Hippocampal formation (tissue), 2 donors: ENCODE data around the gene TJP2.

ENCODE experiments used
- DNase-seq, 2 donors: peaks; one replicate each; lab custom pipeline; 2025; lab: John Stamatoyannopoulos, UW

Gene TJP2

DNA sequence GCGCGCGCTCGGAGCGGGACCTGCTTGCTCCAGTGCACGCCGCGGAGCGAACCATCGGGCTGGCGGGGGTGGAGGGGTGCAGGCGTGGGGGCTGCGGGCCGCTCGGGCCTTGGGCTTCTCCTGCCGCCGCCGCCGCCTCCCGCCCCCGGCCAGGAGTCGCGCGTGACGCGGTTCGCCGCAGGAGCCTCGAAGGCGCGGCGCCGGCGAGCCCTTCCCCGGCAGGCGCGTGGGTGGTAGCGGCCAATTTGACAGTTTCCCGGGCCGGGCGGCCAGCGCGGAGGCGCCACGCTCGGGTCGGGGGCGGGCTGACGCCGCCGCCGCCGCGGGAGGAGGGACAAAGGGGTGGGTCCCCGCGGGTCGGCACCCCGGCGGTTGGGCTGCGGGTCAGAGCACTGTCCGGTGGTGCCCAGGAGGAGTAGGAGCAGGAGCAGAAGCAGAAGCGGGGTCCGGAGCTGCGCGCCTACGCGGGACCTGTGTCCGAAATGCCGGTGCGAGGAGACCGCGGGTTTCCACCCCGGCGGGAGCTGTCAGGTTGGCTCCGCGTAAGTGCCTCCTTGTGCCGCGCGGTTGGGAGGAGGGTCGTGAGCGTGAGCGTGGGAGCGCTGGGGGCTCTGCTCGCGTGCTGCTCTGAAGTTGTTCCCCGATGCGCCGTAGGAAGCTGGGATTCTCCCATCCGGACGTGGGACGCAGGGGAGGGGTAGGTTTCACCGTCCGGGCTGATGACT, at the start of gene TJP2:
Gene TJP2 (plus strand): TSS at position 387 of the 725 bp plus-strand sequence. CDS start 96 bp downstream, at position 483.
- peak; percentile 42 to 85 for DNase-seq

DNA sequence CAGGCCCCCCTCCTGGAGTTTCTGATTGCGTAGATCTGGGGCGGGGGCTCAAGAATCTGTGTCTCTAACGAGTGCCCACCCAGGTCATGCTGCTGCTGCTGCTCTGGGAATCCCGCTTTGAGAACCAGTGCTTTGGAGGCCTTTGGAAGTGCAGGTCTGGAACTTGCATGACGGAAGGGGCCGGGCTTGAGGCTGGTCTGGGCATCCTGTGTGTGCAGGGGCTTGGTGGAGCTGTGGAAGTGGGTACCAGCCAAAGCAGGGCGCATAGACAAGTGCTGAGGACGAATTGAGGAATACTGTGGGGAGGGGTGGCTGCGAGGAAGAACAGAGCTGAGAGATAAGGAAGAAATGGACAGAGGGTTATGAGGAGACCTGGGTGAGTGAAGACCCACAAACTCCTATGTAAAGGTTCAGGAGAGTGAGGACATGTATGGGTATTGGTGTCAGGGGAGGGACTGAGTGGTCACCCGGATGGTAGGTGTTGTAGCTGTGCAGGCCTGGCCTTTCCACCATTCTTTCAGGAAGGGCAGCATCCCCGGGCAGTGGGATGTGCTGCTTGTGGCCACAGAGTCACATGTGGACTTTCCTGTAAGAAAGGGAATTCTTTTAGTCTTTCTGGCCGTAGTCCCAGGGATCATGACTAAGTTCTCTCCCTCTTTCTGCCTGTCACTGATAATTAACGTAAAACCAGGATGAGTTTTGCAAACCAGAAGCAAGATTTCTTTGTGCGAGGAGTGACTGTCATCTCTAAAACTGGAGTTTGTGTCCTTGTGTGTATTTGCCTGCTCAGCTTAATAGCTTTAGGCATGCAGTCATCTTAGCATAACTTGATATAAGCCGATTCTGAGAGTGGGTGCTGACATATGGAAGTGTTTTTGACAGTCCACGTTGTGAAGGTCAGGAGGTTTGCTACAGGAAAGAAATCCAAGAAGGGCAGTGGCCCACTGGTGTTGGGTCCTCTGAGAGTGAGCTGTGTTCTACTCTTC, 43.3 kb upstream of the TJP2 start:
- DNase-seq, result no peak

DNA sequence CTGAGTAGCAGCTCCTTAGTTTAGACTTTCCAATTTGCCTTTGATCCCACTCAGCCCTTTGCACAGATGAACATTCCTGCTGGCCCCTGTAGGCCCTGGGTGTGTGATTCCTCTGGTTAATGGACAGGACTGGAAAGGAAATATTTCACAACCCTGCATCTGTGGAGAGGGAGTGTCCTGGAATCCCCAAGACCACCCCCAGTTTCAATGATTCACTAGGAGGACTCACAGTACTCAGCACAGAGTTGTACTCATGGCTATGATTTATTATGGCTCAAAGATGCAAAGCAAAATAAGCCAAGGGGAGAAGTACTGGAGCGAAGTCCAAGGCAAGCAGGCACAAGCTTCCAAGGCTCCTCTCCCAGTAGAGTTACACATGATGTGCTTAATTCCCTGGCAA, 42.4 kb upstream of the TJP2 start:
- no peak for DNase-seq

DNA sequence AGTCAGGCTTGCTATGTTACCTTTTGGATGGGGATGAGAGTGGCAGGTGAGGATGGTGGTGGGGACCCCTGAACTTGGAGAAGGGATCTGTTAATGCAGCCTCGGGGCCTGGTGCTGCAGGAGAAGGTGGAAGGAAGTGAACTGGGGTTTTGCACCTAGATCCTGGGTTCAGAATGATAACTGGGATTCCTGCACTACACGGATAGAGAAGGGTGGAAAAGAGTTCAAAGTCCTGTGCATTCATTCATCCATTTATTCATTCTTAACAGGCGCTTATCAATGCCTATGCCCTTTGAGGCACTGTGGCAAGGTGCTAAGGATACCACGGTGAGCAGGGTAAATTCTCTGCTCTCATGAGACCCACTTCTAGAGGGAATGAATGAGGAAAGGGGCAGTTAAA, 41.7 kb upstream of the TJP2 start:
- no peak for DNase-seq

DNA sequence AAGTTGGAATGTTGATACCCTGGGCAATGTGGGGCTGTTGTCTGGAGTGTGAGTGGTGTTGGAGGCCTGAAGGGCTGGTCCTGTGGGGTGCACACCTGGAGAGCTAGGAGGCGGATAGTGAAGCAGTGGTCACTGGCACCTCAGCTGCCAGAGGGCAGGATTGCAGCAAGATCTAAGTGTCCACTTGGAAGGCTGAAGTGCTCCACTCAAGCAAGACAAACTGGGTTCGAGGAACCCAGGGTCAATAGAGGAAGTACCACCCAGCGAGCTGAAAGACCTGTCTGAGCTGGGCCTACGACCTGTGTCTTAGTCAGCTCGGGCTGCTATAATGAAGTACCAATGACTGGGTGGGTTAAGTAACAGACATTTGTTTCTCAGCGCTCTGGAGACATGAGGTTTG, 39.7 kb upstream of the TJP2 start:
- DNase-seq, result no peak

DNA sequence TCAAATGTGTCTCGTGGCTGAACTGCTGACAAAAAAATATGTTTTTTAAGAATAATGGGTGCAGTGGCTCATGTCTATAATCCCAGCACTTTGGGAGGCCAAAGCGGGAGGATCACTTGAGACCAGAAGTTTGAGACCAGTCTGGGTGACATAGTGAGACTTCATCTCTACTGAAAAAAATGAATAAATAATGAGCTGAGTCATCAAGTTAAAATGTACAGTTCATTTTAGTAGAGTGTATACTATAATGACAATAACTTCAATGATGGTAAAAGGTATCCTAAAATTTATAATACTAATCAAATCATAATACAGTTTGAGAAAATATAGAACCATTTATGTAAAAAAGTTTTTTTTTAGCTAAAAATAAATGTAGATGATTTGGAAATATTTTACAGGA, 37.9 kb upstream of the TJP2 start:
- DNase-seq, result no peak

DNA sequence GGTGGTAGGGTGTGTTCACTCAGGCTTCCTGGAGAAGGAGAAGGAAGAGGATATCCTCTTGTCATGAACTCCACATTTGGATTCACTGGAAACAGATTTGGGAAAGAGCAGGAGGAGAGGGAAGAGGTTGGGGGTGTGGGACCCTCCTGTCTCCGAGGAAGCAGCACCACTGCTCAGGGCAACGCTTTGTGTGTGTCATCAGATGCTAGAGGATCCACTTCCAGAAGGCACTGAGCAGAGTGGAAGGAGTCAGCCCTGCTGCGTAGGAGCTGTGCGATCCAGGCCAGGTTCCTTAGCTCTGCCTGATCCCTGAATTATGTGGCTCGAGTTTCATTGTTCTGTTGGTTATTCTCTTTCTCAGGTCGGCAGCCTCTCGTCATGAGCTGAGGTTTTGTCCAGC, 37.3 kb upstream of the TJP2 start:
- DNase-seq, result no peak

DNA sequence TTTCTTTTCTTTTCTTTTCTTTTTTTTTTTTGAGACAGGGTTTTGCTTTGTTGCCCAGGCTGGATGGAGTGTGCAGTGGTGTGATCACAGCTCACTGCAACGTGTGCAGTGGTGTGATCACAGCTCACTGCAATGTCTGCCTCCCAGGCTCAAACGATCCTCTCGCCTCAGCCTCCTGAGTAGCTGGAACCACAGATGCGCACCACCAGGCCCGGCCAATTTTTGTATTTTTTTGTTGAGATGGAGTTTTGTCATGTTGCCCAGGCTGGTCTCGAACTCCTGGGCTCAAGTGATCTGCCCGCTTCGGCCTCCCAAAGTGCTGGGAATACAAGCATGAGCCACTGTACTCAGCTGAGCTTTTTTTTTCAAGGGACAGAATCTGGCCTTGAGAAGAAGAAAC, 36.8 kb upstream of the TJP2 start:
- no peak for DNase-seq

DNA sequence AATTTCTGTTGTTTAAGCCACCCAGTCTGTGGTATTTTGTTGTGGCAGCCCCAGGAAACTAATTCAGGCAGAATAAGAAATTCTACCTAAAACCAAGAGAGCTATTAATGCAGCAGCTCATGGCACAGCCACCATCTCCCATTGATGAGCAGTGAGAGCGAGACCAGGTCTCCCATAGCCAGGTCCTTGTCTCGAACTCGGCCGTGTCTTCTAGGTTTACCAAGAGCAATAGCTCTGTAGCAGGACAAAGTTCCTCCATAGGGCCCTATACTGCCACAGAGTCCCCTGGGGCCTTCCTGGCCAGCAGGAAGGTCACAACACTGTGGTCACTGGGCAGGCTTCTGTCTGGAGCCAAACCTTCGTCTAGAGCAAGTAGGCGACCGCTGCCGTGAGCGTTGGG, 34.5 kb upstream of the TJP2 start:
- DNase-seq, result no peak

DNA sequence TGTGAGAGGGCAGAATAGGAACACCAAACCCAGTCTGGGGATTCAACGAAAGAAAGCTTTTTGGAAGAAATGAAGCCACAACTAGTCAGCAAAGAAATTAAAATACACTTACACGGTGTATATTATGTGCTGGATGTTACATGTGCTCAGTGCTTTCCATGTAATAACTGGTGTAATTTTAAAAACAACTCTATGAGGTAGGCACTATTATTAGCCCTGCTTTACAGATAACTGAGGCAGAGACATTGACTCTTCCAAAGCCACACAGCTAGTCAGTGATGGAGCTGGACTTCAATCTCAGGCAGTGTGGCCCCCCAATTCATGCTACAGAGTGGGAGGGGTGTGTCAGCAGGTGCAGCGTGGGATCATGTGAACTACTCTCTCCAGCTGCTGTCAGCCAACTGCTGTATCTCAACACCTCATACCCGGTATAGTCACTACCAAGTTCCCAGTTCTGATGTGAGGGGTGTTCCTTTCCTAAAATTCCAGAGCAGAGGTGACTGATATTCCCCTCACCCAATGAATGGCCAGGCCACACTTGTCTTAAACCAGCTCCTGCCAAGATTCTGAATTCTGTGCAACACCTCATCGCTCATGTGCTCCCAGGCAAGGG, 33.8 kb upstream of the TJP2 start:
- no peak for DNase-seq

DNA sequence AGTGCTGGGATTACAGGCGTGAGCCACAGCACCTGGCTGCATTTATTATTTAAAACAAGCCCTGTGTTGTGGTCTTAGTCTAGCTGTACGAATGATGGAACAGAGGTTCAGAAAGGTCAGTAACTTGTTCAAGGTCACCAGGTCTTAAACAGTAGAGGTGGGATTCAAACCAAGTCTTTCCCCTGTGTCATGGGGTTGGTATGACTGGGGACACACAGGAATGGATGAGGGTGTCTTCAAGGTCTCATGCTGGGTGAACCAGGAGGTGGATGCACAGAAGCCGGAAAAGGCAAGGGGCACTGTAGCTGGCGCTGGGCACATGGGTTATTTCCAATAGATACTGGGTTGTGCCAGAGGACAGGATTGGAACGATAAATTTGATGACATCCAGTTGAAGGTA, 32.2 kb upstream of the TJP2 start:
- DNase-seq, result no peak

DNA sequence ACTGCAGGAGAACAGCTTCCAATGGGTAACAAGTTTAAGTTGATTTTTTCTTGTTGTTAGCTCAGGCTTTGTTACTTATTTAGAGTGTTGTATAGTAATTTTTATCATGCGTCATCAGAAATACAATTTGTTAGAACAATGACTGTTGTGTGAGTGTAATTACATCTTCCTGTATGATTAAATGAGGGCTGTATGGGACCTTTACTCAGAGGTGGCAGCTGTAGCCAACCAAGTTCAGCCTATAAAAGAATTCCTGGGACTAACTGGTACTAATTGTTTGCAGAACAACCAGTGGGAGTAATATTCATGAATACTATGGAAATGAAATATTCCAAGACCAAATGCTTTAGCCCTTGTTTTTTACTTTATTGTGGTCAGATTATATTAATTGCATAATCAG, 30.8 kb upstream of the TJP2 start:
- no peak for DNase-seq

DNA sequence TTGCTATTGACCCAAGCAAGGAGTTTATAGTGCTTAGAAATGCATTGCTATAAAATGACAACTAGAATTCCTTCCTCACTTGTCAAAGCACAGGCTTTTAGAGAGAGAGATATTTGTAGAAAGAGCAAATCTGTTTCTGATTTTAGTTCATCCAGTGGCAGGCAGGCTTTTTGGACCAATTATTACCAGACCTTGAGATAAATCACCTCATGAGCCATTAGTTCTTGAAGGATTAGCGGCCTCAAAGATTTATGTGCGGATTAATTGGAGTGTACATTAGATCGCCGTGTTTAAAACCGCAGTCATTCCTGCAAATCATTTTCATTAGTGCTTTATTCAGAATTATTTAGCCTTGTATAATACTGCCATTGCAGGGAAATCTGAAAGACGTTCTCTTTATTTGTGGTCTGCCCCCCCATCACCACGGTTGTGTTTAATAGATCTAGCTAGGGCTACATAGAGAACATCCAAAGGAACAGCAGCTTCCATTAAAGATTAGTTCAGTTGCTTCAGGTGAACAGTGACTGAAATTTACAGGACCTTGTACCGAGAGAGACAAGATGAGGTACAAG, 28.8 kb upstream of the TJP2 start:
- DNase-seq, result no peak

DNA sequence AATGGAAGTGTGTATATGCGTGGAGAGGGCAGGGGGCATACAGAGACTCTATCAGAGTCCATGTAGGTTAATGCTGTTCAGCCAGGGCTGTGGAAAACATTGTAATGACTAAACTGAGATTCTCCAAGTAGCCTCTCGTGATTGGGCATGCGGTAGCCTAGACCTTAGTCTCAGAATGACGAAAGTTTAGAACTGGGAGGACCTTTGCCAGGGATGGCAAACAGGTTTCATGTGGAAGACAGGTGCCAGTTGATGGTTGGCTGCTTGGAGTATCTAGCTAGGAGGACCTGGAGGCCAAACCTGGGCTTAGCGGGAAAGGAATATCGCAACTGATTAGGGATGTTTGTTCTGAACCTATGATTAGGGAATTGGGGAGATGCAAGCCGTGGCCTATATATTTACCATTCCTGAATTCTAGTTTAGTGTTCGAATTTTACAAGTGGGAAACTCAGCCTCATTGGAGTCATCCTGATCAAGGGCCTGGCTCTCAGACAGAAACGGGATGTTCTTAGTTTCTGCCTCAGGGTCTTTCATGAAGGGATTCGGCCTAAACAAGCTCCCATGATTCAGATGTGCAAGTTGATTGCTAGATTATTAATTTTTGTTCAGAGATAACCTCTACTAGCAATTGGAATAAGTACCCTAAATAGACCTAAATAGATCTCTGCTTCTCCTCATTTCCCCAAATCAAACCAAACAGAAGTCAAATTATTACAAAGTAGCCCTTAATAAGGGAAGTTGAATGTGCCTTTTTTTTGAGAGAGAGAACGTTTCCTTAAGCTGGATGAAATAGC, 26.8 kb upstream of the TJP2 start:
- no peak for DNase-seq

DNA sequence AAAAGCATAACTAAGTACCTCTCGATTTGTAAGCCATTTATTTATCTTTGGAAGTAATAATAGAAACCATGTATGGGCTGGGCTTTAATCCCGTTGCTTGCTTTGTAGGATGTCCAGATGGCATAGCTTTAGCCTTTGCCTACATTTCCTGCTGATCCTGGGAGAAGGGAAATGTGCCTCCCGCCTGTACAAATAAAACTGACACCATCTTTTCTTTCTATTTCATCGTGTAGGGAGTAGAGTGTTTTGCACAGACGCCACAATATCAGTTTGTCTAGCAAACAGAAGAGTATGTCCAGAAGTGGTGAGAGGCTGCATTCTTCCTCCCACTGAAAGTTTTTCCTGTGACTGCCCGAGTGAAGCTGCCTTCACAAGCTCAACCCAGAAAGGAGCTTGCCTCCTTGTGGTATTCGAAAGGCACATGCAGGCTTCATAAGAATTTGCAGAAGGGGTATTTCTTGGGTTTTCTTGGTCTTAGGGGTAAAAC, 24.7 kb upstream of the TJP2 start:
- DNase-seq, result peak in 1 of 2 donors; percentile 27

DNA sequence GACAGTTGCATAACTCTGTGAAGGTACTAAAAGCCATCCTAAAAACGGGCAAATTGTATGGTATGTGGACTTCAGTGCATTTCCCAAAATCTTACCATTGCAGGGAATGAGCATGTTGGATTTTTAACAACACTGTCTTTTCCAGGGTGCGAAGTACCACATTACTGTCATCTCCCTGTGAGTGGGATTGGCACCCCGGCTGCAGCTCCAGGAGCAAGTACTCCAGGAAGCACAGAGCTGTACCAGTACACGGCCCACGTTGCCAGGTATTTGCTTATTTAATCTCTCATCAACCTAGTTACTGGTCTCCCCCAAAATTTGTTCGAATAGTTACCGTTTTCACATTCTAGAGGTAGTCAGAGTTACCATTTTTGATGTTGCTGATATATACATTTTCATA, 22.6 kb upstream of the TJP2 start:
- no peak for DNase-seq

DNA sequence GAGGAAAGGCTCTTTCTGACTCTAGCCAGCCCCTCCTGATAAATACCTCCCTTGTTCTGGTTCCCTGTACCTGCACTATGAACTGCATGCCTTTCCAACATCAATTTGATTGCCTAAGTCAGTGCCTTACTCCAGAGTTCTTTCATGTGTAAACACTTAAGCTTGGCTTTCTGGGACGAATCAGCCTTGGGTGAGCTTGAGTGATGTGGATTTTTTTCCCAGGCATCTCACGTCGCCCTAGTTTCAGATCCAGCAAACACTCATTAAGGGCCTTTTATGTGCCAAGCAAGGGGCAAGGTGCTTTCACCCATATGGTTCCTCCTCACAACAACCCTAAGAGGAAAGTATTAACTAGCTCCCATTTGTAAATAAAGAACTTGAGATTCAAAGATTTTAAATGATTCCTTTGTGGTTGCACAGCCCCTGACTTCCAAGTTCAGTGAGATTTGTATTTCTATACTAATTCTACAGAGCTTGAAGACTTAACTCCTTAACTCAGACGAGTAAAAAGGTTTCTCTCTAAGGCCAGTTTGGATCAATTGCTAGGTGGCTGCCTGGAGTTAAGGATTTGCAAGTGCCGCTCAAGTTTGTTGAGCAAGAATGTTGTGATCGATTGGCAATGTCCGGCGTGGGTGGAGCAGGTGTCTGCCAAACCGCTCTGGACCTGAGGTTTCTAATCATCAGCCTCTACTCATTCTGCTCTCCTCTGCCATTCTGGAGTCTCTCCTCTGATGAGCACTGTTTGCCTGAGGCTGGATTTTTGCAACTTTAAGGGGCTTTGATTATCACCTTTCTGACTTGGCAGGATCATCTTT, 20.2 kb upstream of the TJP2 start:
- no peak for DNase-seq

DNA sequence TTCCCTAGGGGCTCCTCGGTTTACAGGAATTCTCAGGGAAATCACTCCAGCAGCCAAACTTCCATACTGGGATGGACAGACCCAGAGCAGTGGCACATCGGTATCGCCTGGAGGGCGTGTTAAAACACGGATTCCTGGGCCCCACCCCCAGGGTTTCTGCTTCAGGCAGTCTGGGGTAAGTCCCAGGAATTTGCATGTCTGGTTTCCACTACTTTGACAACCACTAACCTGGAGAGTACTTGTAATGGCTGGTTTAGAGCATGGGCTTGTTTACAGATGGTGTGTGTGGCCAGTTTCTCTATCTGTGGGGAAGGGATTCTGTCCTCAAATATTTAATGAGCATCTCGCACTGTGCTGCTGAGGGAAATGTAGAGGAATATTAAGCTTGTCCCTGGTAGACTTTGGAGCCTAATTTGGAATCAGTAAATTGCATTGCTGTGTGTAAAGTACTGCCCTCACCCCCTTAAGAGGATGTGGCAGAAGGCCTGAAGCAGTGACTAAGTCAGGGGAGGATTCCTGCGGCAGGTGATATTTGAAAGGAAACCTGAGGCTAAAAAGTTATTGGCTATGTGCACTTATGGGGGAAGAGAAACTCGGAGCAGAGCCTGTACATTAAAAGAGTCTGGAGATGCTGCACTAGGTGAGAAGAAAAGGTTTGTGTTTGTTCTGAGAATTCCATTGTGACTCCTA, 18.6 kb upstream of the TJP2 start:
- no peak for DNase-seq

DNA sequence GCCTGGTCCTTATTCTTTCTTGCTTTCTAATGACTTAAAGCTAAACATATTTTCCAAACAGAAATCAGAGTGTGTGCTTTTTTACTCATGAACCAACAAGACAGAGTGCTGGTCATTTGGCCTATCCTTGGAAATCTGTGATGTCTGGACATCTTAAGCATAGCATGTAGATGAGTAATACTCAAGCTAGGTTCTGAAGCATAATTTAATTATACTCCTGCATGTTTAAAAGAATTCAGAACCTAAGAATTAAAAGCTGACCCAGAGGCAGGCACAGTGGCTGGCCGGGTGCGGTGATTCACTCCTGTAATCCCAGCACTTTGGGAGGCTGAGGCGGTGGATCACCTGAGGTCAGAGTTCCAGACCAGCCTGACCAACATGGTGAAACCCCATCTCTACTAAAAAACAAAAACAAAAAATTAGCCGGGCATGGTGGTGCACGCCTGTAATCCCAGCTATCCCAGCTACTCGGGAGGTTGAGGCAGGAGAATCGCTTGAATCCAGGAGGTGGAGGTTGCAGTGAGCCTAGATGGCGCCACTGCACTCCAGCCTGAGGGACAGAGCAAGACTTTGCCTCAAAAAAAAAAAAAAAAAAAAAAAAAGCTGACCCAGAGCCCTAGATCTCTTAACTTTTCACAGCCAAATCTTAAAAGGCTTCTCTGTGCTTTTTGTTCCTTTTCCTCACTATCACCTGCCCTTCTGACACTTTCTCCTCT, 16.2 kb upstream of the TJP2 start:
- DNase-seq, result no peak
